Calu3 (cell line): ENCODE data around the gene BORCS8. TPM values are rescaled to one million over a fixed set of nuclear protein-coding genes. Genes with fewer than 3 reads are reported as not detected.
"Not testable (repeated sequence)": the region's sequence is repeated elsewhere in the genome, so short reads cannot be mapped to it uniquely, and the experiment has no call there.

Experiments used
- BruUV-seq: library from RNA; stranded (reverse); fragments of 400-500 nt; replicated peaks from 2 replicates; lab custom pipeline; 2021; lab: Mats Ljungman, UMichigan
- CTCF ChIA-PET: fragments of 300-600 bp; sonication (Branson Sonifier 250); formaldehyde crosslinking; loops from one replicate; lab custom pipeline; 2022; ENCODE audit warnings: antibody characterized with exemption; lab: Charles Lee
- DNase-seq: peaks from one replicate; pipeline ENCODE4 v3.0.0; 2022
- H3K27ac Mint-ChIP-seq: one replicate; pipeline ENCODE4 v1.8.0; 2022; ENCODE audit warnings: mixed read lengths; ENCODE audit not compliant: unreplicated experiment
- H3K27me3 Mint-ChIP-seq: one replicate; pipeline ENCODE4 v1.8.0; 2022; ENCODE audit warnings: mixed read lengths; ENCODE audit not compliant: unreplicated experiment
- H3K36me3 Mint-ChIP-seq: one replicate; pipeline ENCODE4 v1.8.0; 2022; ENCODE audit warnings: mild to moderate bottlenecking, moderate library complexity, mixed read lengths; ENCODE audit not compliant: insufficient read depth, unreplicated experiment
- H3K4me1 Mint-ChIP-seq: one replicate; pipeline ENCODE4 v1.8.0; 2022; ENCODE audit warnings: mild to moderate bottlenecking, low read depth, mixed read lengths; ENCODE audit not compliant: unreplicated experiment
- H3K4me3 Mint-ChIP-seq: one replicate; pipeline ENCODE4 v1.8.0; 2022; ENCODE audit warnings: mild to moderate bottlenecking, low read depth, moderate library complexity, mixed read lengths; ENCODE audit not compliant: unreplicated experiment
- H3K9me3 Mint-ChIP-seq: one replicate; pipeline ENCODE4 v1.8.0; 2022; ENCODE audit warnings: low read depth, mixed read lengths; ENCODE audit not compliant: unreplicated experiment
- intact Hi-C: fragments of 100-400 bp; cut with micrococcal nuclease; formaldehyde crosslinking; loops from one replicate; pipeline ENCODE4 v1.10.0; 2022; ENCODE audit not compliant: unreplicated experiment
- total RNA-seq: library from RNA; stranded (reverse); gene quantifications from 2 replicates; pipeline ENCODE4 v1.2.3, GENCODE V29; 2022
- TF ChIP-seq, protein P1 (sequence below): fragments of 200-600 bp; IDR thresholded peaks from one replicate; pipeline ENCODE4 v1.8.0; 2022; ENCODE audit warnings: antibody characterized with exemption; ENCODE audit not compliant: unreplicated experiment

BORCS8 gene
- total RNA-seq, 1 experiment from 2014 or later, result 26.3 TPM

DNA sequence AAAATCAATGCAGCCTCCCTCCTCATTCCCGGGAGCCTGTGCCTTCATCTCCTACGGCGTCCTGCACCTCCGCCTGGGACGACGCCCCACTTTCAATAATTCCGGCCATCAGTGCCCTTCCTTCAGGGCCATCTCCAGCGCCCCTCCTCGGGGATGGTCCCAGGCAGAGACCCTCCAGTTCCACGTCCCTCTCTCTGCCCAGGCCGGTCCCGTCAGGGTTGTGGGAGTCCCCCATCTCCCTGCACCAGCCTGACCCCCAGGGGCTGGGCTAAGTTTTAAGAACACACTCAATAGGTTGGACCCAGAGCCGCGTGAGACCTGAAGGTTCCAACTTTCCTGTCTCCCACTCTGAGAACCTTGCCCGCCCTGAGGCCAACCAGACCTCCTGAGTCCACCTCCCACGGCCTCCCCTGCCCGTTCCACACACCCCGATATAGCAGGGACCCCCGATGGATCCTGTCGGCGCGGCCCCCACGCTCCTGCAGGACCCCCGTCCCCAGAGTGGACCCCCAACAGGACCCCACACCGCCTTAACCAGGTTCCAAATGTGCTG, 54.3 kb downstream of the BORCS8 start:
- H3K36me3 Mint-ChIP-seq, result peaks cover 15% of the 10 kb centered on the region
- CTCF ChIA-PET, result no interaction called here
- peak overlapping the region; percentile 97 for H3K4me3 Mint-ChIP-seq
- H3K27ac Mint-ChIP-seq, result peak overlapping the region; percentile 96
- intact Hi-C loops, result loop anchor here (2.0 kb wide), 1 partner anchor 83 kb away; no protein-coding TSS in a partner anchor
- BruUV-seq, result no TSS peak
- H3K27me3 Mint-ChIP-seq, result no peaks in the 10 kb centered on the region
- TF ChIP-seq, protein P1, sequence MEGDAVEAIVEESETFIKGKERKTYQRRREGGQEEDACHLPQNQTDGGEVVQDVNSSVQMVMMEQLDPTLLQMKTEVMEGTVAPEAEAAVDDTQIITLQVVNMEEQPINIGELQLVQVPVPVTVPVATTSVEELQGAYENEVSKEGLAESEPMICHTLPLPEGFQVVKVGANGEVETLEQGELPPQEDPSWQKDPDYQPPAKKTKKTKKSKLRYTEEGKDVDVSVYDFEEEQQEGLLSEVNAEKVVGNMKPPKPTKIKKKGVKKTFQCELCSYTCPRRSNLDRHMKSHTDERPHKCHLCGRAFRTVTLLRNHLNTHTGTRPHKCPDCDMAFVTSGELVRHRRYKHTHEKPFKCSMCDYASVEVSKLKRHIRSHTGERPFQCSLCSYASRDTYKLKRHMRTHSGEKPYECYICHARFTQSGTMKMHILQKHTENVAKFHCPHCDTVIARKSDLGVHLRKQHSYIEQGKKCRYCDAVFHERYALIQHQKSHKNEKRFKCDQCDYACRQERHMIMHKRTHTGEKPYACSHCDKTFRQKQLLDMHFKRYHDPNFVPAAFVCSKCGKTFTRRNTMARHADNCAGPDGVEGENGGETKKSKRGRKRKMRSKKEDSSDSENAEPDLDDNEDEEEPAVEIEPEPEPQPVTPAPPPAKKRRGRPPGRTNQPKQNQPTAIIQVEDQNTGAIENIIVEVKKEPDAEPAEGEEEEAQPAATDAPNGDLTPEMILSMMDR, result no peak
- no peak for DNase-seq
- no peaks in the 10 kb centered on the region for H3K9me3 Mint-ChIP-seq
- peaks cover 12% of the 10 kb centered on the region for H3K4me1 Mint-ChIP-seq

- Mint-ChIP-seq H3K36me3 (peaks cover 15% of the 10 kb centered on the region), H3K4me1 (peaks cover 12% of the 10 kb centered on the region)
- DNase-seq, H3K27ac Mint-ChIP-seq, H3K4me3 Mint-ChIP-seq, intact Hi-C loops, H3K9me3 Mint-ChIP-seq, CTCF ChIA-PET, BruUV-seq, H3K27me3 Mint-ChIP-seq: not testable (repeated sequence)
Observed at GRCh38 chr19:19135713-19136112, 56.2 kb downstream of the BORCS8 start.

DNA sequence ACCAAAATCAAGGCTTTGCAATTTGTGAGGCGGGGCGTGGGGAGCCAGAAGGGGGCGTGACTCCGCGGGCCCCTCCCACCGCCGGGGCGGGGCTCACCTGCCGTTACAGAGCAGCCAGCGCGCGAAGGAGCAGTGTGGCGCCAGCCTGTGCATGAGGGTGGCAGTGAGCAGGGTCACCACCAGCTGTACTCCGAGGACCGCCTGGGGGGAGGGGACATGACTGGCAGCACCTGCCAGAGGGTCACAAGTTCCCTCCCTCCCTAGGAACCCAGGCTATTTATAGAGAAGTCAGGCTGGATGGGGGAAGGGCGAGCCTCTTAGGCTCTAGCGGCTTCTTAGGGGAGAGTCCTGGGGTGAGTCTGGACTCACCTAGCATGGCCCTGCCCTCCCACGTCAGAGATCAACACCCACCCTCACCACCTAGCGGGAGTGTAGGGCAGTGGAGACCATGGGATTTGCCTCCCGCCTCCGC, 57.2 kb downstream of the BORCS8 start:
- H3K4me3 Mint-ChIP-seq, result no peak overlapping the region
- H3K36me3 Mint-ChIP-seq, result peaks cover 15% of the 10 kb centered on the region
- CTCF ChIA-PET, result no interaction called here
- no peaks in the 10 kb centered on the region for H3K27me3 Mint-ChIP-seq
- H3K27ac Mint-ChIP-seq, result no peak overlapping the region
- peaks cover 12% of the 10 kb centered on the region for H3K4me1 Mint-ChIP-seq
- intact Hi-C loops, result no loop called here
- BruUV-seq, result no TSS peak
- TF ChIP-seq, protein P1, result no peak
- H3K9me3 Mint-ChIP-seq, result no peaks in the 10 kb centered on the region
- DNase-seq, result no peak

- Mint-ChIP-seq H3K9me3 (no peaks in the 10 kb centered on the region), H3K27me3 (no peaks in the 10 kb centered on the region), H3K4me1 (peaks cover 12% of the 10 kb centered on the region), H3K36me3 (peaks cover 15% of the 10 kb centered on the region), H3K27ac (no peak overlapping the region), H3K4me3 (no peak overlapping the region)
- intact Hi-C loops, result no loop called here
- no TSS peak for BruUV-seq
- TF ChIP-seq, protein P1, result no peak
- no peak for DNase-seq
- CTCF ChIA-PET, result no interaction called here
Observed at GRCh38 chr19:19133985-19134384, 58.0 kb downstream of the BORCS8 start.

- CTCF ChIA-PET, result no interaction called here
- Mint-ChIP-seq H3K4me3 (no peak overlapping the region), H3K4me1 (peaks cover 11% of the 10 kb centered on the region), H3K27ac (no peak overlapping the region), H3K9me3 (no peaks in the 10 kb centered on the region), H3K27me3 (no peaks in the 10 kb centered on the region), H3K36me3 (peaks cover 7% of the 10 kb centered on the region)
- BruUV-seq, result no TSS peak
- intact Hi-C loops, result no loop called here
- TF ChIP-seq, protein P1, result no peak
- no peak for DNase-seq
Observed at GRCh38 chr19:19132912-19133311, 59.0 kb downstream of the BORCS8 start.
